ENCODE results near the gene SKOR1. TPM values are rescaled to one million over a fixed set of nuclear protein-coding genes. Genes with fewer than 3 reads are reported as not detected.

SKOR1 gene
- total and polyA plus RNA-seq, 10 of the 15 experiments (the other 5 are each of a cell fraction or from before 2014, with no cell fraction given), result 0.04 to 0.36 (median 0.10) TPM; not detected in 4

DNA sequence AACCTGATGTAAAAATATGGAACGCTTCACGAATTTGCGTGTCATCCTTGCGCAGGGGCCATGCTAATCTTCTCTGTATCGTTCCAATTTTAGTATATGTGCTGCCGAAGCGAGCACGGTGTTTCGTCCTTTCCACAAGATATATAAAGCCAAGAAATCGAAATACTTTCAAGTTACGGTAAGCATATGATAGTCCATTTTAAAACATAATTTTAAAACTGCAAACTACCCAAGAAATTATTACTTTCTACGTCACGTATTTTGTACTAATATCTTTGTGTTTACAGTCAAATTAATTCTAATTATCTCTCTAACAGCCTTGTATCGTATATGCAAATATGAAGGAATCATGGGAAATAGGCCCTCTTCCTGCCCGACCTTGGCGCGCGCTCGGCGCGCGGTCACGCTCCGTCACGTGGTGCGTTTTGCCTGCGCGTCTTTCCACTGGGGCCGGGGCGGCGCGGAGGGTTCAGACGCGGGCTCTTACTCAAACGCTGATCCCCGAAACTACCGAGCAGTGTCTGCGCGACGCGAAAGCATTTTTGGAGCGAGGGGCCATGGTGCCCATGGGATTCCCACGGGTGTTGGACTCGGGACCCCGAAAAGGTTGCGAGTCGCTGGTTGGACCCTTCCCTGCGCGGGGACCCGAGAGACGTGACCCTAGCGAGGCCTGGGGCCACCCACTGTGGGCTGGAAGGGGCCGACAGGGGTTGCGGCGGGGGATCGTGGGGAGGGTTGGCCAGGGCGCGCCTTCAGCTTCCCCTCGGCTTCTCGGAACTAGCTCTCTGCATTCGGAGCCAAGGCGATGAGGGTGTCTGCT lies 14.8 kb downstream of the SKOR1 start, which contains the start of gene RNU6-1 (continued):
- TF ChIP-seq SMAD1 (IDR thresholded peaks at IDR 0.05; ENCODE audit: low read depth, partially characterized antibody) (peak; percentile 44), ZNF274 (IDR thresholded peaks at IDR 0.05; ENCODE audit: insufficient read depth, insufficient read length) (no peak), BCLAF1 (IDR thresholded peaks at IDR 0.05) (no peak), IKZF2 (IDR thresholded peaks at IDR 0.05) (peak in 1 of 2 experiments; percentile 34; a peak in 1 of 4 replicates), RCOR1 (conservative IDR thresholded peaks at IDR 0.05; ENCODE audit: low read depth, low read length) (no peak), RAD21 (IDR thresholded peaks at IDR 0.05; ENCODE audit: insufficient read depth, low read depth, low read length) (0 out of 2 replicates have a peak, but pooled peaks have one; percentile 3), MXI1 (IDR thresholded peaks at IDR 0.05; ENCODE audit: low read depth, low read length) (peak; percentile 72), NRF1 (conservative IDR thresholded peaks at IDR 0.05; ENCODE audit: low read depth, low read length) (0 out of 2 replicates have a peak, but pooled peaks have one; percentile 12), ZNF687 (IDR thresholded peaks at IDR 0.05) (peak; percentile 88), ASH2L (IDR thresholded peaks at IDR 0.05; ENCODE audit: borderline replicate concordance, low read depth) (peak; percentile 95; the same call in 1 of the 2 replicates), HCFC1 (IDR thresholded peaks at IDR 0.05; ENCODE audit: low read length) (no peak; the same call in 1 of the 2 replicates), ZZZ3 (IDR thresholded peaks at IDR 0.05; ENCODE audit: control insufficient read depth, insufficient read length, low read depth) (no peak), IRF3 (IDR thresholded peaks at IDR 0.05) (no peak), NR2C1 (IDR thresholded peaks at IDR 0.05) (no peak; the same call in 1 of the 2 replicates), BHLHE40 (IDR thresholded peaks at IDR 0.05; ENCODE audit: borderline replicate concordance in 1 of 2, low read depth in 2 of 2, low read length in 1 of 2) (peak; percentile 81 to 84)
- TF ChIP-seq, protein P1, sequence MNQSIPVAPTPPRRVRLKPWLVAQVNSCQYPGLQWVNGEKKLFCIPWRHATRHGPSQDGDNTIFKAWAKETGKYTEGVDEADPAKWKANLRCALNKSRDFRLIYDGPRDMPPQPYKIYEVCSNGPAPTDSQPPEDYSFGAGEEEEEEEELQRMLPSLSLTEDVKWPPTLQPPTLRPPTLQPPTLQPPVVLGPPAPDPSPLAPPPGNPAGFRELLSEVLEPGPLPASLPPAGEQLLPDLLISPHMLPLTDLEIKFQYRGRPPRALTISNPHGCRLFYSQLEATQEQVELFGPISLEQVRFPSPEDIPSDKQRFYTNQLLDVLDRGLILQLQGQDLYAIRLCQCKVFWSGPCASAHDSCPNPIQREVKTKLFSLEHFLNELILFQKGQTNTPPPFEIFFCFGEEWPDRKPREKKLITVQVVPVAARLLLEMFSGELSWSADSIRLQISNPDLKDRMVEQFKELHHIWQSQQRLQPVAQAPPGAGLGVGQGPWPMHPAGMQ (IDR thresholded peaks at IDR 0.05; ENCODE audit: borderline replicate concordance), result no peak

Measured in GM12878 (cell line).